HG02981 (cell line): ENCODE measurements around the gene F12.

ENCODE experiments used
- ATAC-seq: cut with Tn5 transposase; IDR thresholded peaks from one replicate; pipeline ENCODE4 v1.9.1; 2021; ENCODE audit warnings: mild to moderate bottlenecking, moderate library complexity; ENCODE audit not compliant: unreplicated experiment

The F12 gene

GRCh38 chr5:177447066-177447610 lies 37.8 kb upstream of the F12 start:
- peak; percentile 39 for ATAC-seq

GRCh38 chr5:177446200-177447065 lies 37.1 kb upstream of the F12 start, which contains the start of gene PRR7:
PRR7 (plus strand) TSS chr5:177446814; CDS start chr5:177455068, 8,254 bp downstream.
- peak; percentile 51 for ATAC-seq

- no peak for ATAC-seq
Observed at GRCh38 chr5:177445917-177446199, 36.5 kb upstream of the F12 start.

DNA sequence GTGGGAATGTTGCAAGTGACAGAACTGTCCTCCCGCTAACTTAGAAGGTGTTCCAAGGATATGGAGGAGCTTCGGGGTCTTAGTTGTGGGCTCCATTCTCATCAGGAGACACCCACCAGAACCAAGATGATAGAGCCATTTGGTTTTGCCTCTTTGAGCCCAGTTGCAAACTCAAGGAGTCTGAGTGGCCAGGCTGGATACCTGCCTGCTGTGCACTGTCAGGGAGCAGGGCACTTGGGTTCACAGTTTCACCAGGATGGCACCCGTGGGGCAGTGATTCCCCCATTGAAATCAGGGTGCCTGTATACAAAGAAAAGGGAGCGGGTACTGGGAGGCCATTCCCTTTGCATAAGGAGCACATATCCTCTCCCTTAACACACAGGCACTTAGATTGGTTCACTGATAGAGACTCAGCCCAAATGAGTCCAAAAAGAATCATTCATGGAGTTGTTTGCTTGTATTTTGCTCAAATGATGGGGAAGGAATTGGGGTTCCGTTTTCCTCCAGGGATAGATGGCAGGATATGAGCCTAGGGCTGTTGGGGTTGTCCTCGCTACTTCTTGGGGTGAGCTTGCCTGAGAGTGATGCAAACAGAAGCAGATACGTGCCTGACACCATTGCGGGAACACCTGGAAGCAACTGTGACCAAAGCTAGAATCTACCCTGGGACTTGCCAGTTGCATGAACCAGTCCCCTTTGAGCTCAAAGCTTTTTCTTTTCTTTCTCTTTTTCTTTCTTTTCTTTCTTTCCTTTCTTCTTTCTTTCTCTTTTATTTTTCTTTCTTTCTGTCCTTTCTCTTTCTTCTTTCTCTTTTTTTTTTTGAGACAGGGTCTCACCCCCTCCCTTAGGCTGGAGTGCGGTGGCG lies 35.9 kb upstream of the F12 start:
- no peak for ATAC-seq

DNA sequence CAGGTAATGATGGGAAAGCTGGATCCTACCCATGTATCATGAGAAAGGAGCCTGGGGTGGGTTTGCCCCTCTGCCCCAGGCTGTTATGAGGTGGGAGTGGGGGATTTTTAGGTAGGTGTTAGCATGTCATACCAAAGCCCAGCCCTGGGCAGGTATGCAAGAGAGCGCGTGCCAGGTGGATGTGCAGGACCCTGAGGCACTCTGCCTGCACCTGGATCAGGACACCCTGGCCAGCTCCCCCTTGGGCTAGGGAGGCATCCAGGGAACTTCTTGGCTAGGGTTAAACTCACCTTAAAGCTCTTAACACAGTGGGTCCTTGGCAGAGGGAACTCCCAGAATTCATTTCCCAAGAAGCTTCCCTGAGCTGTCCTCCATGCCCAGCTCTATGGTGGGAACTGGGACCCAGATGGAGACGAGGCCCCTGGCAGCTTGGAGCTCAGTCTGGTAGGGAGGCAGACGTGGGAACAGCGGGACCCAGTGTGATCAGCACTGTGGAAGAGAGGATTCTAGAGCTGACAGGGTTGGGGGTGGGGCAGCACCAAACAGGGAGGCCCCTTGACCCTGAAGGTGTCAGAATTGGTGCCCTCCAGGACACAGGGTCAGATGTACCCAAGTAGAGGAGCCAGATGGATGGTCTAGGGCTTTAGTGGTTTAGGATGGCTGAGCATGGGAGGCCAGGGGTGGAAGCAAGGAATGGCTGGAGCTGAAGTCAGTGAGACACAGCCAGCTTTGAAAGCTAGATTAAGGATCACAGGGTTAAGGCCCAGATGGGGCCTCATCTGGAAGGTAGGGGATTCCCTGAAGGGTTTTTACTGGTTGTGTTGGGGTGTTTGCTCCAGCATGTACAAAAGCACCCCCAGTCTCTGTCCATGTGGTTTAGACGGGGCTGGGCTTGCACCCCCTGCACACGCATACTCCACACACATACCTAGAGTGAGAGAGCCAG lies 35.0 kb upstream of the F12 start:
- no peak for ATAC-seq

- no peak for ATAC-seq
Observed at GRCh38 chr5:177443144-177443983, 34.0 kb upstream of the F12 start.

GRCh38 chr5:177442066-177442826 lies 32.9 kb upstream of the F12 start:
- no peak for ATAC-seq

GRCh38 chr5:177440990-177441780 lies 31.8 kb upstream of the F12 start:
- no peak for ATAC-seq

- no peak for ATAC-seq
Observed at GRCh38 chr5:177440211-177440989, 31.0 kb upstream of the F12 start.

- ATAC-seq: no peak
Observed at GRCh38 chr5:177439518-177440053, 30.2 kb upstream of the F12 start.

DNA sequence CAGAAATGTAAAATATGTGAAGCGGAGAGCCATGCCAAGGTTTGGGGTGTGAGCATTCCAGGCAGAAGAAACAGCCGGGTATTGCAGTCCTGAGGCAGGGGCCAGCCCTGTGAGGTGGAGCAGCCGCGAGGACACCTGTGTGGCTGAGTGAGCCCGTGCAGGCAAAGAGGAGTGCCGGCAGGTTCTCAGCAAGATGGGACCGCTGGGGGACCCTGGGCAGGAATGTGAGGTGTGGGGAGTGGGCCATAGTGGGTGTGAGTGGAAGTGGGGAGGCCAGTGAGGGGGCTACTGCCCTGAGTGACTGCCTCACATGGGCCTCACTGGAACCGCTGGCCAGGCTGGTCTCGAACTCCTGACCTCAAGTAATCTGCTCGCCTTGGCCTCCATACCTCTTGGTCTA lies 29.1 kb upstream of the F12 start:
- ATAC-seq: no peak

- no peak for ATAC-seq
Observed at GRCh38 chr5:177437623-177438022, 28.3 kb upstream of the F12 start.

GRCh38 chr5:177435847-177436536 lies 26.6 kb upstream of the F12 start:
- ATAC-seq: no peak

- ATAC-seq: no peak
Observed at GRCh38 chr5:177434942-177435738, 25.8 kb upstream of the F12 start.

GRCh38 chr5:177434437-177434836 lies 25.1 kb upstream of the F12 start:
- ATAC-seq: no peak
